Measurements from ENCODE around the gene GNG4. TPM values are rescaled to one million over a fixed set of nuclear protein-coding genes. Genes with fewer than 3 reads are reported as not detected.

Gene GNG4
- total and polyA plus RNA-seq, 9 of the 15 experiments (the other 6 are each of a cell fraction or from before 2014, with no cell fraction given), result 0.06 to 0.58 (median 0.08) TPM; not detected in 4

DNA sequence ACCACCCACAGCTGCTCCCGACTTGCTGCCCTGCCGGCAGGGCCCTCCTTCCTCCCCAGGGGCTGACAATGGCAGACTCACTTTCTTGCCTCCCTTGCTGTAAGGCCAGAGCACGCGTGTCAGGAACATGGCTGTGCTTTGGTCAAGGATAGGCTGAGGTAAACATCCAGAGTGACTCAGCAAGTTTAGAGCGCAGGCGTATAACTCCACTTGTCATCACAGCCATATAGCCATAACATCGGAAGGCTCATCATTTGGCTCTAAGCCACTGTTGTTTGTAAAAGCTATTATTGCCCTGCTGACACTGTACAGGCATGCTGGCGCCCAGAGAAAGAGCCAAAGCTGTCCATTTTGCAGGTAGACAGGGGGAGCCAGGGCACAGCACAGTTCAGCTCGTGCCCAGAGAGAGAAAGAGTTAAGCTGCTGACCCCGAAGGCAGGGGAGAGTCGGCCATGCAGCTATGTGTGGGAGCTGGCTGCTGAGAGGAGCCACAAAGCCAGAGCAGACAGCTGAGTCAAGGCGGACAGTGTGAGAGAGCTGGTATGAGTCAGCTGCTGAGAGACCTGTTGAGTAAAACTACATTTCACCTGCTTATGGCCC, 60.6 kb downstream of the GNG4 start (continued):
- TF ChIP-seq ZNF311 (CRISPR knock-in tag; IDR thresholded peaks at IDR 0.05), result peak; percentile 97
- no peak for TF ChIP-seq STAT6 (CRISPR knock-in tag; IDR thresholded peaks at IDR 0.05)
- no peak for TF ChIP-seq SMARCB1 (IDR thresholded peaks at IDR 0.05; ENCODE audit: insufficient read length, low read depth)
- no peak for TF ChIP-seq U2AF1 (optimal IDR thresholded peaks at IDR 0.05; ENCODE audit: low read depth, low read length)
- TF ChIP-seq FOSL1 (tag; conservative IDR thresholded peaks at IDR 0.05), result peak; percentile 85
- no peak for TF ChIP-seq TAF15 (IDR thresholded peaks at IDR 0.05; ENCODE audit: low read depth, low read length)
- no peak for TF ChIP-seq ELF1 (tag; IDR thresholded peaks at IDR 0.05)
- no peak for TF ChIP-seq HMG20B (CRISPR knock-in tag; IDR thresholded peaks at IDR 0.05)
- TF ChIP-seq, protein P1, sequence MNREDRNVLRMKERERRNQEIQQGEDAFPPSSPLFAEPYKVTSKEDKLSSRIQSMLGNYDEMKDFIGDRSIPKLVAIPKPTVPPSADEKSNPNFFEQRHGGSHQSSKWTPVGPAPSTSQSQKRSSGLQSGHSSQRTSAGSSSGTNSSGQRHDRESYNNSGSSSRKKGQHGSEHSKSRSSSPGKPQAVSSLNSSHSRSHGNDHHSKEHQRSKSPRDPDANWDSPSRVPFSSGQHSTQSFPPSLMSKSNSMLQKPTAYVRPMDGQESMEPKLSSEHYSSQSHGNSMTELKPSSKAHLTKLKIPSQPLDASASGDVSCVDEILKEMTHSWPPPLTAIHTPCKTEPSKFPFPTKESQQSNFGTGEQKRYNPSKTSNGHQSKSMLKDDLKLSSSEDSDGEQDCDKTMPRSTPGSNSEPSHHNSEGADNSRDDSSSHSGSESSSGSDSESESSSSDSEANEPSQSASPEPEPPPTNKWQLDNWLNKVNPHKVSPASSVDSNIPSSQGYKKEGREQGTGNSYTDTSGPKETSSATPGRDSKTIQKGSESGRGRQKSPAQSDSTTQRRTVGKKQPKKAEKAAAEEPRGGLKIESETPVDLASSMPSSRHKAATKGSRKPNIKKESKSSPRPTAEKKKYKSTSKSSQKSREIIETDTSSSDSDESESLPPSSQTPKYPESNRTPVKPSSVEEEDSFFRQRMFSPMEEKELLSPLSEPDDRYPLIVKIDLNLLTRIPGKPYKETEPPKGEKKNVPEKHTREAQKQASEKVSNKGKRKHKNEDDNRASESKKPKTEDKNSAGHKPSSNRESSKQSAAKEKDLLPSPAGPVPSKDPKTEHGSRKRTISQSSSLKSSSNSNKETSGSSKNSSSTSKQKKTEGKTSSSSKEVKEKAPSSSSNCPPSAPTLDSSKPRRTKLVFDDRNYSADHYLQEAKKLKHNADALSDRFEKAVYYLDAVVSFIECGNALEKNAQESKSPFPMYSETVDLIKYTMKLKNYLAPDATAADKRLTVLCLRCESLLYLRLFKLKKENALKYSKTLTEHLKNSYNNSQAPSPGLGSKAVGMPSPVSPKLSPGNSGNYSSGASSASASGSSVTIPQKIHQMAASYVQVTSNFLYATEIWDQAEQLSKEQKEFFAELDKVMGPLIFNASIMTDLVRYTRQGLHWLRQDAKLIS (CRISPR knock-in tag; IDR thresholded peaks at IDR 0.05), result no peak
- 0 out of 2 replicates have a peak, but pooled peaks have one; percentile 31 for TF ChIP-seq CTBP1 (IDR thresholded peaks at IDR 0.05; ENCODE audit: borderline replicate concordance)
- no peak for TF ChIP-seq CBFB (CRISPR knock-in tag; IDR thresholded peaks at IDR 0.05)
- peak; percentile 22; the same call in 1 of the 2 replicates for TF ChIP-seq FOXP4 (CRISPR knock-in tag; IDR thresholded peaks at IDR 0.05; ENCODE audit: borderline replicate concordance)
- TF ChIP-seq NCOA2 (IDR thresholded peaks at IDR 0.05; ENCODE audit: partially characterized antibody in 2 of 2), result no peak
- no peak for TF ChIP-seq NKRF (IDR thresholded peaks at IDR 0.05; ENCODE audit: borderline replicate concordance)

Measured in K562 (cell line).